GM12878 (cell line): ENCODE data around the gene TBC1D10B. TPM values are rescaled to one million over a fixed set of nuclear protein-coding genes. Genes with fewer than 3 reads are reported as not detected.

Source experiments
- ATAC-seq: fragments of 200-7000 bp; cut with Tn5 transposase; 3 replicates; pipeline ENCODE4 v1.9.1; 2020; ENCODE audit warnings: mild to moderate bottlenecking, moderate library complexity
- BruUV-seq: library from RNA; stranded (reverse); fragments of 400-500 nt; replicated peaks from 2 replicates; lab custom pipeline; 2021; lab: Mats Ljungman, UMichigan
- CTCF ChIA-PET: fragments of 300-600 bp; sonication (Branson Sonifier 250); formaldehyde crosslinking; extraction: SDS; loops from one replicate; lab custom pipeline; 2021; ENCODE audit warnings: inconsistent platforms; lab: Yijun Ruan, JAX
- POLR2A ChIA-PET: fragments of 350-600 bp; formaldehyde crosslinking; extraction: SDS; loops from one replicate; lab custom pipeline; 2021; ENCODE audit warnings: inconsistent platforms; lab: Charles Lee
- RAD21 ChIA-PET: fragments of 300-600 bp; sonication (Branson Sonifier 250); formaldehyde crosslinking; loops from one replicate; lab custom pipeline; 2023; ENCODE audit warnings: antibody characterized with exemption; ENCODE audit not compliant: unreplicated experiment; lab: Charles Lee
- SMC1A ChIA-PET: fragments of 300-600 bp; sonication (Branson Sonifier 250); formaldehyde crosslinking; loops from one replicate; lab custom pipeline; 2023; ENCODE audit not compliant: unreplicated experiment, uncharacterized antibody; lab: Charles Lee
- DNase-seq: peaks from one replicate; pipeline ENCODE4 v3.0.0-alpha.2; 2011; ENCODE audit warnings: low read depth, low spot score
- FAIRE-seq: peaks from 3 replicates; lab custom pipeline; 2011; peaks lifted over from hg19 to GRCh38; lab: Jason Lieb, UNC
- H2AFZ ChIP-seq: 2 replicates; pipeline ENCODE4 v1.6.0; 2011; ENCODE audit warnings: low read depth, low read length, control low read depth; ENCODE audit not compliant: control insufficient read depth
- H3K27ac ChIP-seq: 2 replicates; pipeline ENCODE4 v1.5.1; 2011; ENCODE audit warnings: control low read depth; ENCODE audit not compliant: control insufficient read depth, insufficient read depth
- H3K27me3 ChIP-seq, 2 experiments: replicated peaks in 1 of 2; 2 replicates each; pipeline versions ENCODE4 v1.6.0 to v1.6.1; 2011; ENCODE audit warnings: low read length in 1 of 2; ENCODE audit not compliant: control insufficient read depth in 2 of 2, insufficient read depth in 2 of 2
- H3K36me3 ChIP-seq, 2 experiments: 2 replicates each; pipeline ENCODE4 v1.5.1; 2011; ENCODE audit warnings: low read length in 1 of 2; ENCODE audit not compliant: control insufficient read depth in 2 of 2, insufficient read depth in 2 of 2
- H3K4me1 ChIP-seq: 2 replicates; pipeline ENCODE4 v1.6.1; 2011; ENCODE audit warnings: mild to moderate bottlenecking, low read length, moderate library complexity, mixed read lengths; ENCODE audit not compliant: control insufficient read depth, insufficient read depth
- H3K4me2 ChIP-seq: 2 replicates; pipeline ENCODE4 v1.6.0; 2011; ENCODE audit warnings: control low read depth; ENCODE audit not compliant: control insufficient read depth, insufficient read depth
- H3K4me3 ChIP-seq: fragments of 200-600 bp; sonication (generic); 2 replicates; pipeline ENCODE4 v1.5.1; 2016
- H3K79me2 ChIP-seq: 2 replicates; pipeline ENCODE4 v1.6.0; 2011; ENCODE audit warnings: low read length; ENCODE audit not compliant: control insufficient read depth, insufficient read depth
- H3K9ac ChIP-seq: 2 replicates; pipeline ENCODE4 v1.8.0; 2011; ENCODE audit warnings: low read length, control low read depth, mixed read lengths; ENCODE audit not compliant: control insufficient read depth, insufficient read depth
- H3K9me3 ChIP-seq: replicated peaks from 3 replicates; pipeline ENCODE4 v1.5.1; 2011; ENCODE audit warnings: mild to moderate bottlenecking, low read length; ENCODE audit not compliant: control insufficient read depth, insufficient read depth
- H4K20me1 ChIP-seq: 2 replicates; pipeline ENCODE4 v1.6.0; 2011; ENCODE audit not compliant: control insufficient read depth, insufficient read depth
- HDGF ChIP-seq: fragments of 450-650 bp; IDR thresholded peaks from 2 replicates; pipeline ENCODE4 v1.6.1; 2016; ENCODE audit warnings: antibody characterized with exemption
- IRF4 ChIP-seq: IDR thresholded peaks from 2 replicates; pipeline ENCODE4 v1.6.1; 2011; ENCODE audit warnings: low read depth, low read length
- KAT2A ChIP-seq: conservative IDR thresholded peaks from 2 replicates; pipeline ENCODE4 v1.6.1; 2011; ENCODE audit warnings: low read depth, low read length; ENCODE audit not compliant: control insufficient read depth
- MXI1 ChIP-seq: fragments of 150-350 bp; IDR thresholded peaks from 2 replicates; pipeline ENCODE4 v1.6.1; 2011; ENCODE audit warnings: low read depth, mild to moderate bottlenecking, inconsistent platforms, low read length, improper control_type of control experiment
- MYB ChIP-seq: fragments of 150-350 bp; IDR thresholded peaks from 2 replicates; pipeline ENCODE4 v1.6.1; 2014; ENCODE audit warnings: mild to moderate bottlenecking, low read depth, low read length, borderline replicate concordance
- PML ChIP-seq: IDR thresholded peaks from 2 replicates; pipeline ENCODE4 v1.6.1; 2012; ENCODE audit warnings: low read length, inconsistent platforms
- POLR2A ChIP-seq: IDR thresholded peaks from 2 replicates; pipeline ENCODE4 v1.6.1; 2011; ENCODE audit warnings: low read depth, mild to moderate bottlenecking, low read length
- RFX5 ChIP-seq: IDR thresholded peaks from 2 replicates; pipeline ENCODE4 v1.6.1; 2011; ENCODE audit warnings: low read depth, low read length, improper control_type of control experiment
- SP1 ChIP-seq: IDR thresholded peaks from one replicate; pipeline ENCODE4 v1.6.1; 2011; ENCODE audit warnings: low read depth, low read length
- TARDBP ChIP-seq: IDR thresholded peaks from 2 replicates; pipeline ENCODE4 v1.6.1; 2016; ENCODE audit warnings: borderline replicate concordance
- WGBS: methylation state at CpG from one replicate; pipeline ENCODE4 v1.1.6; 2016; ENCODE audit warnings: low lambda C conversion rate; ENCODE audit not compliant: insufficient replicate concordance, insufficient coverage; ENCODE audit errors: missing lambda C conversion rate; 5-methylcytosine and 5-hydroxymethylcytosine counted together
- in situ Hi-C: fragments of 300-500 bp; cut with MboI; formaldehyde crosslinking; loops from 9 replicates; pipeline ENCODE4 v1.14.3; 2018; ENCODE audit warnings: mixed read lengths
- intact Hi-C: fragments of 100-400 bp; cut with micrococcal nuclease; formaldehyde crosslinking; loops from one replicate; pipeline ENCODE4 v1.14.2; 2022; ENCODE audit not compliant: unreplicated experiment
- polyA plus RNA-seq, 11 experiments: library from polyadenylated mRNA; depleted of rRNA in 4 of 11; unstranded in 6 of 11; stranded (reverse) in 5 of 11; fragments of >200 nt; fragmentation: Nextera tagmentation in 4 of 11; fragmentation: Illumina TruSeq in 1 of 11; extraction: Ambion mirVana in 4 of 11; extraction: Trizol in 1 of 11; gene quantifications; 1 replicate in 1 of 11; 2 replicates in 10 of 11; pipeline versions ENCODE4 v1.2.1 to v1.2.3, GENCODE V29; 2011 to 2016; ENCODE audit warnings: inconsistent platforms in 2 of 11, missing spikeins in 2 of 11, low read depth in 1 of 11
- total RNA-seq, 4 experiments: library from RNA; depleted of rRNA in 3 of 4; stranded (reverse); fragments of >200 nt in 3 of 4; fragmentation: Illumina TruSeq in 1 of 4; extraction: Trizol in 1 of 4; gene quantifications; 2 replicates each; pipeline versions ENCODE4 v1.2.1 to v1.2.3, GENCODE V29; 2013 to 2021
- TF ChIP-seq, protein P1 (sequence below): fragments of 450-650 bp; IDR thresholded peaks from 2 replicates; pipeline ENCODE4 v1.6.1; 2017; ENCODE audit warnings: borderline replicate concordance
- TF ChIP-seq, protein P2 (sequence below): fragments of 450-650 bp; IDR thresholded peaks from 2 replicates; pipeline ENCODE4 v1.6.1; 2018; ENCODE audit warnings: mild to moderate bottlenecking, low read depth, moderate library complexity; ENCODE audit not compliant: partially characterized antibody
- TF ChIP-seq, protein P3 (sequence below): IDR thresholded peaks from 2 replicates; pipeline ENCODE4 v1.6.1; 2011; ENCODE audit warnings: borderline replicate concordance, low read depth, mild to moderate bottlenecking, moderate library complexity, low read length; ENCODE audit not compliant: insufficient read depth, poor library complexity, severe bottlenecking
- TF ChIP-seq, protein P4 (sequence below): fragments of 450-650 bp; formaldehyde crosslinking; IDR thresholded peaks from 2 replicates; pipeline ENCODE4 v1.5.0; 2022; ENCODE audit warnings: mild to moderate bottlenecking, missing genetic modification characterization

The TBC1D10B gene
- total and polyA plus RNA-seq, 10 of the 15 experiments (the other 5 are each of a cell fraction or from before 2014, with no cell fraction given), result 2.2 to 51.2 (median 11.6) TPM

DNA sequence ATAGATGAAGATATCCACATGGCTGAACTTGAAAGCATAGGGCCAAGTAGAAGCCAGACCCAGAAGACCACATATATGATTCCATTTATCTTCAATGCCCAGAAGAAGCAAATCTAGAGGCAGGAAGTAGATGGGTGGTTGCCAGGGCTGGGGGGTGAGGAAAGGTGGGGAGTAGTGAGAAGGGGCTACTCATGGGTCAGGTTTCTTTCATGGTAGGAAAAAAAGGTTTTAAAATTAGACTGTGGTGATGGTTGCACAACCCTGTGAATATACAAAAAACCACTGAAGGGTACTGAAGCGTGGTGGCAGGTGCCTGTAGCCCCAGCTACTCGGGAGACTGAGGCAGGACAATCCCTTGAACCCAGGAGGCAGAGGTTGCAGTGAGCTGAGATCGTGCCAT lies 20.6 kb downstream of the TBC1D10B start (continued):
- TF ChIP-seq, protein P1, sequence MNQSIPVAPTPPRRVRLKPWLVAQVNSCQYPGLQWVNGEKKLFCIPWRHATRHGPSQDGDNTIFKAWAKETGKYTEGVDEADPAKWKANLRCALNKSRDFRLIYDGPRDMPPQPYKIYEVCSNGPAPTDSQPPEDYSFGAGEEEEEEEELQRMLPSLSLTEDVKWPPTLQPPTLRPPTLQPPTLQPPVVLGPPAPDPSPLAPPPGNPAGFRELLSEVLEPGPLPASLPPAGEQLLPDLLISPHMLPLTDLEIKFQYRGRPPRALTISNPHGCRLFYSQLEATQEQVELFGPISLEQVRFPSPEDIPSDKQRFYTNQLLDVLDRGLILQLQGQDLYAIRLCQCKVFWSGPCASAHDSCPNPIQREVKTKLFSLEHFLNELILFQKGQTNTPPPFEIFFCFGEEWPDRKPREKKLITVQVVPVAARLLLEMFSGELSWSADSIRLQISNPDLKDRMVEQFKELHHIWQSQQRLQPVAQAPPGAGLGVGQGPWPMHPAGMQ, result no peak
- no peak for TF ChIP-seq MYB
- TF ChIP-seq MXI1, result no peak
- TF ChIP-seq KAT2A, result no peak
- TF ChIP-seq RFX5, result no peak
- TF ChIP-seq HDGF, result no peak
- no peak for TF ChIP-seq IRF4
- TF ChIP-seq SP1, result no peak
- 0 out of 2 replicates have a peak, but pooled peaks have one; percentile 3 for TF ChIP-seq PML
- TF ChIP-seq, all 136 proteins: peak for 12

DNA sequence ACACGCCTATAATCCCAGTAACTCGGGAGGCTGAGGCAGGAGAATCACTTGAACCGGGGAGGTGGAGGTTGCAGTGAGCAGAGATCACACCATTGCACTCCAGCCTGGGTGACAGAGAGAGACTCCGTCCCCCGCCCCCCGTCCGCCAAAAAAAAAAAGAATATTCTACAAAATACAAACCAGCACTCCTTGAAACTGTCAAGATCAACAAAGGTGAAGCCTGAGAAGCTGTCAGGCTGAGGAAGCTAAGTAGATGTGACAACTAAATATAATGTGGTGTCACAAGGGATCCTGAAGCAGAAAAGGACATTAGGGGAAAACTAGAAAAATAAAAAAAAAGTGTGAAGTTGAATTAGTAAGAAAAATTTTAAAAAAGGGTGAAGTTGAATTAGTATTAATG lies 21.4 kb downstream of the TBC1D10B start:
- 98% methylated on average over 7 of the region's 7 CpGs for WGBS
- in situ Hi-C loops (no loop called here), intact Hi-C loops (no loop called here)
- DNase-seq (no peak), ATAC-seq (no peak), FAIRE-seq (no peak)
- no peaks in the 10 kb centered on the region for H3K9me3 ChIP-seq
- no TSS peak for BruUV-seq
- H3K27ac ChIP-seq, result no peak overlapping the region
- H3K79me2 ChIP-seq, result peaks cover 2% of the 10 kb centered on the region; the same call in 1 of the 2 replicates
- no peaks in the 10 kb centered on the region for H3K27me3 ChIP-seq
- RAD21 ChIA-PET, result interaction anchor here (0.6 to 1.3 kb wide), 2 partner anchors 163 to 185 kb away, joined by 3 read pairs; no protein-coding TSS in a partner anchor
- H3K4me1 ChIP-seq, result peaks cover 27% of the 10 kb centered on the region
- H4K20me1 ChIP-seq, result peaks cover 8% of the 10 kb centered on the region
- POLR2A ChIA-PET, result interaction anchor here (0.6 to 0.7 kb wide), 2 partner anchors 14 to 313 kb away, joined by 3 read pairs; no protein-coding TSS in a partner anchor
- CTCF ChIA-PET, result interaction anchor here (0.7 kb wide), 1 partner anchor 12 kb away, joined by 3 read pairs; no protein-coding TSS in a partner anchor
- no peak overlapping the region for H3K4me2 ChIP-seq
- H3K36me3 ChIP-seq, result peaks cover 0 to 4% of the 10 kb centered on the region in 2 experiments
- SMC1A ChIA-PET, result interaction anchor here (1.1 kb wide), 1 partner anchor 13 kb away, joined by 5 read pairs; no protein-coding TSS in a partner anchor
- H2AFZ ChIP-seq, result no peak overlapping the region
- no peak overlapping the region for H3K4me3 ChIP-seq
- no peak overlapping the region for H3K9ac ChIP-seq
- TF ChIP-seq POLR2A (no peak), TARDBP (no peak)
- TF ChIP-seq, protein P2, sequence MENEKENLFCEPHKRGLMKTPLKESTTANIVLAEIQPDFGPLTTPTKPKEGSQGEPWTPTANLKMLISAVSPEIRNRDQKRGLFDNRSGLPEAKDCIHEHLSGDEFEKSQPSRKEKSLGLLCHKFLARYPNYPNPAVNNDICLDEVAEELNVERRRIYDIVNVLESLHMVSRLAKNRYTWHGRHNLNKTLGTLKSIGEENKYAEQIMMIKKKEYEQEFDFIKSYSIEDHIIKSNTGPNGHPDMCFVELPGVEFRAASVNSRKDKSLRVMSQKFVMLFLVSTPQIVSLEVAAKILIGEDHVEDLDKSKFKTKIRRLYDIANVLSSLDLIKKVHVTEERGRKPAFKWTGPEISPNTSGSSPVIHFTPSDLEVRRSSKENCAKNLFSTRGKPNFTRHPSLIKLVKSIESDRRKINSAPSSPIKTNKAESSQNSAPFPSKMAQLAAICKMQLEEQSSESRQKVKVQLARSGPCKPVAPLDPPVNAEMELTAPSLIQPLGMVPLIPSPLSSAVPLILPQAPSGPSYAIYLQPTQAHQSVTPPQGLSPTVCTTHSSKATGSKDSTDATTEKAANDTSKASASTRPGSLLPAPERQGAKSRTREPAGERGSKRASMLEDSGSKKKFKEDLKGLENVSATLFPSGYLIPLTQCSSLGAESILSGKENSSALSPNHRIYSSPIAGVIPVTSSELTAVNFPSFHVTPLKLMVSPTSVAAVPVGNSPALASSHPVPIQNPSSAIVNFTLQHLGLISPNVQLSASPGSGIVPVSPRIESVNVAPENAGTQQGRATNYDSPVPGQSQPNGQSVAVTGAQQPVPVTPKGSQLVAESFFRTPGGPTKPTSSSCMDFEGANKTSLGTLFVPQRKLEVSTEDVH, result no peak
- TF ChIP-seq, protein P3, sequence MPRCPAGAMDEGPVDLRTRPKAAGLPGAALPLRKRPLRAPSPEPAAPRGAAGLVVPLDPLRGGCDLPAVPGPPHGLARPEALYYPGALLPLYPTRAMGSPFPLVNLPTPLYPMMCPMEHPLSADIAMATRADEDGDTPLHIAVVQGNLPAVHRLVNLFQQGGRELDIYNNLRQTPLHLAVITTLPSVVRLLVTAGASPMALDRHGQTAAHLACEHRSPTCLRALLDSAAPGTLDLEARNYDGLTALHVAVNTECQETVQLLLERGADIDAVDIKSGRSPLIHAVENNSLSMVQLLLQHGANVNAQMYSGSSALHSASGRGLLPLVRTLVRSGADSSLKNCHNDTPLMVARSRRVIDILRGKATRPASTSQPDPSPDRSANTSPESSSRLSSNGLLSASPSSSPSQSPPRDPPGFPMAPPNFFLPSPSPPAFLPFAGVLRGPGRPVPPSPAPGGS, result no peak
- TF ChIP-seq, protein P4, sequence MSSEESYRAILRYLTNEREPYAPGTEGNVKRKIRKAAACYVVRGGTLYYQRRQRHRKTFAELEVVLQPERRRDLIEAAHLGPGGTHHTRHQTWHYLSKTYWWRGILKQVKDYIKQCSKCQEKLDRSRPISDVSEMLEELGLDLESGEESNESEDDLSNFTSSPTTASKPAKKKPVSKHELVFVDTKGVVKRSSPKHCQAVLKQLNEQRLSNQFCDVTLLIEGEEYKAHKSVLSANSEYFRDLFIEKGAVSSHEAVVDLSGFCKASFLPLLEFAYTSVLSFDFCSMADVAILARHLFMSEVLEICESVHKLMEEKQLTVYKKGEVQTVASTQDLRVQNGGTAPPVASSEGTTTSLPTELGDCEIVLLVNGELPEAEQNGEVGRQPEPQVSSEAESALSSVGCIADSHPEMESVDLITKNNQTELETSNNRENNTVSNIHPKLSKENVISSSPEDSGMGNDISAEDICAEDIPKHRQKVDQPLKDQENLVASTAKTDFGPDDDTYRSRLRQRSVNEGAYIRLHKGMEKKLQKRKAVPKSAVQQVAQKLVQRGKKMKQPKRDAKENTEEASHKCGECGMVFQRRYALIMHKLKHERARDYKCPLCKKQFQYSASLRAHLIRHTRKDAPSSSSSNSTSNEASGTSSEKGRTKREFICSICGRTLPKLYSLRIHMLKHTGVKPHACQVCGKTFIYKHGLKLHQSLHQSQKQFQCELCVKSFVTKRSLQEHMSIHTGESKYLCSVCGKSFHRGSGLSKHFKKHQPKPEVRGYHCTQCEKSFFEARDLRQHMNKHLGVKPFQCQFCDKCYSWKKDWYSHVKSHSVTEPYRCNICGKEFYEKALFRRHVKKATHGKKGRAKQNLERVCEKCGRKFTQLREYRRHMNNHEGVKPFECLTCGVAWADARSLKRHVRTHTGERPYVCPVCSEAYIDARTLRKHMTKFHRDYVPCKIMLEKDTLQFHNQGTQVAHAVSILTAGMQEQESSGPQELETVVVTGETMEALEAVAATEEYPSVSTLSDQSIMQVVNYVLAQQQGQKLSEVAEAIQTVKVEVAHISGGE (CRISPR knock-in tag), result no peak
